CD4-positive, alpha-beta T cell (primary cell): Measurements from ENCODE around the gene STAG3. TPM values are rescaled to one million over a fixed set of nuclear protein-coding genes. Genes with fewer than 3 reads are reported as not detected.
A peak's percentile ranks its signal among the peaks of the same experiment; 100 is the strongest.

Source experiments
- ATAC-seq: fragments of 200-7000 bp; cut with Tn5 transposase; one replicate; pipeline ENCODE4 v1.10.0; 2022; ENCODE audit warnings: mild to moderate bottlenecking; ENCODE audit not compliant: poor library complexity
- CTCF ChIA-PET: fragments of 350-600 bp; sonication (Branson Sonifier 250); formaldehyde crosslinking; loops from one replicate; lab custom pipeline; 2021; ENCODE audit warnings: antibody characterized with exemption, inconsistent platforms; lab: Charles Lee
- POLR2A ChIA-PET: fragments of 350-600 bp; sonication (Branson Sonifier 250); formaldehyde crosslinking; loops from one replicate; lab custom pipeline; 2021; ENCODE audit warnings: antibody characterized with exemption, inconsistent platforms; lab: Charles Lee
- DNase-seq, 14 experiments: peaks; one replicate each; pipeline ENCODE4 v3.0.0-alpha.2; 2013 to 2020; ENCODE audit warnings: mixed read lengths in 2 of 14
- H3K27ac ChIP-seq, 2 donors: one replicate each; pipeline versions ENCODE4 v1.5.1 to v1.7.0; 2013; ENCODE audit warnings: low read length in 2 of 2, low read depth in 1 of 2, mild to moderate bottlenecking in 1 of 2
- H3K27me3 ChIP-seq, 2 experiments: 1 replicate in 1 of 2; 2 replicates in 1 of 2; pipeline versions ENCODE4 v1.6.1 to v1.7.0; 2013; ENCODE audit warnings: low read length in 2 of 2, control low read depth in 1 of 2, mild to moderate bottlenecking in 1 of 2, moderate library complexity in 1 of 2; ENCODE audit not compliant: insufficient read depth in 2 of 2, control insufficient read depth in 1 of 2
- H3K36me3 ChIP-seq: one replicate; pipeline ENCODE4 v1.6.1; 2013; ENCODE audit warnings: low read length, control low read depth; ENCODE audit not compliant: insufficient read depth
- H3K4me1 ChIP-seq: one replicate; pipeline ENCODE4 v1.6.1; 2013; ENCODE audit warnings: low read length, control low read depth; ENCODE audit not compliant: insufficient read depth
- H3K4me3 ChIP-seq: one replicate; pipeline ENCODE4 v1.5.1; 2013; ENCODE audit warnings: mild to moderate bottlenecking, low read length, moderate library complexity
- H3K9me3 ChIP-seq, 2 experiments: 1 replicate in 1 of 2; 2 replicates in 1 of 2; pipeline versions ENCODE4 v1.6.1 to v1.7.0; 2013; ENCODE audit warnings: low read length in 2 of 2, mild to moderate bottlenecking in 2 of 2, control low read depth in 1 of 2, moderate library complexity in 1 of 2; ENCODE audit not compliant: control insufficient read depth in 1 of 2, insufficient read depth in 1 of 2
- H3K27ac Mint-ChIP-seq: one replicate; pipeline ENCODE4 v1.8.0; 2020; ENCODE audit warnings: mixed read lengths
- H3K27me3 Mint-ChIP-seq: one replicate; pipeline ENCODE4 v1.8.0; 2021; ENCODE audit warnings: mixed read lengths
- H3K36me3 Mint-ChIP-seq: one replicate; pipeline ENCODE4 v1.8.0; 2021; ENCODE audit warnings: low read depth, mixed read lengths
- H3K4me1 Mint-ChIP-seq: one replicate; pipeline ENCODE4 v1.8.0; 2021; ENCODE audit warnings: low read depth, mixed read lengths
- H3K4me3 Mint-ChIP-seq: one replicate; pipeline ENCODE4 v1.8.0; 2020; ENCODE audit warnings: mild to moderate bottlenecking, mixed read lengths
- H3K9me3 Mint-ChIP-seq: one replicate; pipeline ENCODE4 v1.8.0; 2020; ENCODE audit warnings: mixed read lengths
- CTCF ChIP-seq: fragments of 200-600 bp; IDR thresholded peaks from one replicate; pipeline ENCODE4 v1.8.0; 2022; ENCODE audit warnings: antibody characterized with exemption, mild to moderate bottlenecking
- intact Hi-C, 2 experiments: fragments of 100-400 bp; cut with DNase I in 1 of 2; cut with micrococcal nuclease in 1 of 2; formaldehyde crosslinking; loops; one replicate each; pipeline versions ENCODE4 v1.15.1 to v1.9.0; 2023 to 2025; cut with DNase I, micrococcal nuclease
- total RNA-seq, 174 experiments: library from RNA in 2 of 174; stranded (reverse) in 2 of 174; gene quantifications; one replicate each; pipeline ENCODE4 v1.2.3 and lab custom pipeline; 2021 to 2026

The STAG3 gene
- total RNA-seq, 2 experiments from 2014 or later = 4.0 to 5.5 TPM

- ATAC-seq (no peak), DNase-seq (peak in 2 of 14 experiments; percentile 34 to 37)
- Histone ChIP-seq H3K4me1 (peaks cover 84% of the 10 kb centered on the region), H3K27me3 (peaks cover 0 to 3% of the 10 kb centered on the region in 2 experiments), H3K9me3 (peaks cover 0 to 3% of the 10 kb centered on the region in 2 experiments), H3K27ac (peak overlapping the region; percentile 55 to 66), H3K36me3 (no peaks in the 10 kb centered on the region), H3K4me3 (peak overlapping the region; percentile 61)
- Mint-ChIP-seq H3K27ac (peak overlapping the region; percentile 91), H3K36me3 (no peaks in the 10 kb centered on the region), H3K4me1 (peaks cover 74% of the 10 kb centered on the region), H3K9me3 (no peaks in the 10 kb centered on the region), H3K4me3 (peak overlapping the region; percentile 91), H3K27me3 (no peaks in the 10 kb centered on the region)
- TF ChIP-seq CTCF = no peak
- CTCF ChIA-PET = interaction anchor here (1.1 to 1.5 kb wide), 3 partner anchors 9 to 49 kb away, joined by 3 to 4 read pairs (median 4); partner anchors contain the start of gene TRAPPC14
- POLR2A ChIA-PET = interaction anchor here (0.9 to 8.3 kb wide), 9 partner anchors 9 to 759 kb away, joined by 3 to 109 read pairs (median 15); partner anchors contain the start of genes BUD31, GPC2, LAMTOR4 and MEPCE
- intact Hi-C loops = loop anchor here in 1 of 2 experiments (10.0 kb wide), 1 partner anchor 47 kb away; the partner anchor contains the start of gene PVRIG
These were observed 9.8 kb upstream of the STAG3 start for GRCh38 chr7:100167912-100168323.

- Histone ChIP-seq H3K27ac (peak overlapping the region in 1 of 2 donors; percentile 33), H3K4me3 (peak overlapping the region; percentile 61), H3K4me1 (peaks cover 70% of the 10 kb centered on the region), H3K27me3 (peaks cover 0 to 3% of the 10 kb centered on the region in 2 experiments), H3K36me3 (no peaks in the 10 kb centered on the region), H3K9me3 (peaks cover 0 to 3% of the 10 kb centered on the region in 2 experiments)
- ATAC-seq (peak; percentile 22), DNase-seq (peak in 4 of 14 experiments; percentile 38 to 70 (median 60))
- H3K4me3 Mint-ChIP-seq = peak overlapping the region; percentile 91
- TF ChIP-seq CTCF = no peak
- H3K27ac Mint-ChIP-seq = peak overlapping the region; percentile 91
- H3K27me3 Mint-ChIP-seq = no peaks in the 10 kb centered on the region
- intact Hi-C loops = loop anchor here in 1 of 2 experiments (10.0 kb wide), 1 partner anchor 46 kb away; the partner anchor contains the start of gene PVRIG
- no peaks in the 10 kb centered on the region for H3K9me3 Mint-ChIP-seq
- H3K36me3 Mint-ChIP-seq = no peaks in the 10 kb centered on the region
- POLR2A ChIA-PET = interaction anchor here (3.2 to 8.3 kb wide), 4 partner anchors 10 to 260 kb away, joined by 14 to 109 read pairs (median 34); partner anchors contain the start of genes GPC2, LAMTOR4, MEPCE and STAG3
- H3K4me1 Mint-ChIP-seq = peaks cover 60% of the 10 kb centered on the region
- CTCF ChIA-PET = interaction anchor here (1.1 kb wide), 1 partner anchor 11 kb away, joined by 3 read pairs; the partner anchor contains the start of gene TRAPPC14
These were observed 8.4 kb upstream of the STAG3 start for GRCh38 chr7:100169147-100169850.

- peak overlapping the region; percentile 91 for H3K27ac Mint-ChIP-seq
- TF ChIP-seq CTCF = no peak
- peaks cover 67% of the 10 kb centered on the region for H3K4me1 ChIP-seq
- H3K4me1 Mint-ChIP-seq = peaks cover 68% of the 10 kb centered on the region
- peaks cover 0 to 3% of the 10 kb centered on the region in 2 experiments for H3K27me3 ChIP-seq
- no peaks in the 10 kb centered on the region for H3K27me3 Mint-ChIP-seq
- no peaks in the 10 kb centered on the region for H3K36me3 Mint-ChIP-seq
- peak overlapping the region; percentile 52 for H3K4me3 ChIP-seq
- DNase-seq (peak in 1 of 14 experiments; percentile 28), ATAC-seq (no peak)
- POLR2A ChIA-PET = interaction anchor here (0.5 to 8.3 kb wide), 6 partner anchors 9 to 21 kb away, joined by 3 to 109 read pairs (median 4); partner anchors contain the start of genes GPC2, LAMTOR4 and STAG3
- intact Hi-C loops = no loop called here
- H3K9me3 Mint-ChIP-seq = no peaks in the 10 kb centered on the region
- H3K36me3 ChIP-seq = no peaks in the 10 kb centered on the region
- peak overlapping the region in 1 of 2 donors; percentile 33 for H3K27ac ChIP-seq
- H3K4me3 Mint-ChIP-seq = peak overlapping the region; percentile 91
- H3K9me3 ChIP-seq = peaks cover 0 to 3% of the 10 kb centered on the region in 2 experiments
- CTCF ChIA-PET = interaction anchor here (1.3 kb wide), 1 partner anchor 37 kb away, joined by 4 read pairs; no protein-coding TSS in a partner anchor
These were observed 7.4 kb upstream of the STAG3 start for GRCh38 chr7:100170101-100170897.
